Left ventricle myocardium inferior (tissue), 1 donor: ENCODE data around the gene LRRC26. TPM values are rescaled to one million over a fixed set of nuclear protein-coding genes. Genes with fewer than 3 reads are reported as not detected.

Experiments used
- DNase-seq: peaks from one replicate; pipeline ENCODE4 v3.0.0-alpha.2; 2020
- H3K27ac ChIP-seq: fragments of 200-600 bp; replicated peaks from 2 replicates; pipeline ENCODE4 v1.8.0; 2021
- H3K27me3 ChIP-seq: fragments of 200-600 bp; 2 replicates; pipeline ENCODE4 v1.8.0; 2021; ENCODE audit warnings: low read depth
- H3K36me3 ChIP-seq: fragments of 200-600 bp; 2 replicates; pipeline ENCODE4 v1.8.0; 2021
- H3K4me1 ChIP-seq: fragments of 200-600 bp; 2 replicates; pipeline ENCODE4 v1.8.0; 2021
- H3K4me3 ChIP-seq: fragments of 200-600 bp; 2 replicates; pipeline ENCODE4 v1.8.0; 2021; ENCODE audit warnings: mild to moderate bottlenecking, moderate library complexity
- H3K9me3 ChIP-seq: fragments of 200-600 bp; replicated peaks from 2 replicates; pipeline ENCODE4 v1.8.0; 2021
- CTCF ChIP-seq: fragments of 200-600 bp; IDR thresholded peaks from 2 replicates; pipeline ENCODE4 v1.8.0; 2021; ENCODE audit warnings: antibody characterized with exemption, mild to moderate bottlenecking, borderline replicate concordance
- intact Hi-C: fragments of 100-400 bp; cut with micrococcal nuclease; formaldehyde crosslinking; loops from one replicate; pipeline ENCODE4 v1.11.0; 2022
- total RNA-seq: library from RNA; stranded (reverse); fragmentation: NEBNext Ultra II Directional; extraction: Animal tissue kit (Norgen Biotek cat#: 25700); gene quantifications from one replicate; pipeline ENCODE4 v1.2.1, GENCODE V29; 2021
- donor health status: DM: no; HTN: yes; CAD: no; lungs with severe emphysema.

LRRC26 gene
- total RNA-seq, 1 donor from 2014 or later: not detected

GRCh38 chr9:137211532-137211931 lies 41.7 kb upstream of the LRRC26 start:
- Histone ChIP-seq H3K27me3 (no peaks in the 10 kb centered on the region), H3K36me3 (peaks cover 13% of the 10 kb centered on the region), H3K27ac (no peak overlapping the region), H3K4me3 (no peak overlapping the region), H3K9me3 (no peaks in the 10 kb centered on the region), H3K4me1 (peaks cover 7% of the 10 kb centered on the region)
- intact Hi-C loops: no loop called here
- no peak for DNase-seq
- TF ChIP-seq CTCF: no peak

GRCh38 chr9:137206602-137207001 lies 36.8 kb upstream of the LRRC26 start:
- no peak for TF ChIP-seq CTCF
- Histone ChIP-seq H3K4me1 (peaks cover 53% of the 10 kb centered on the region), H3K4me3 (peak overlapping the region; percentile 91), H3K27ac (no peak overlapping the region), H3K9me3 (no peaks in the 10 kb centered on the region), H3K36me3 (no peaks in the 10 kb centered on the region), H3K27me3 (no peaks in the 10 kb centered on the region)
- intact Hi-C loops: no loop called here
- DNase-seq: no peak

- H3K36me3 ChIP-seq: no peaks in the 10 kb centered on the region
- intact Hi-C loops: no loop called here
- peak within 1 kb of the TSS; percentile 91 for H3K4me3 ChIP-seq
- H3K27me3 ChIP-seq: no peaks in the 10 kb centered on the region
- H3K4me1 ChIP-seq: peaks cover 61% of the 10 kb centered on the region
- peak; percentile 91 for DNase-seq
- TF ChIP-seq CTCF: no peak
- no peaks in the 10 kb centered on the region for H3K9me3 ChIP-seq
- peak within 1 kb of the TSS; percentile 94 for H3K27ac ChIP-seq
These were observed 35.5 kb upstream of the LRRC26 start, which contains the start of the genes NDOR1 and TMEM203 for GRCh38 chr9:137205126-137206069. Gene NDOR1, plus strand, starts transcription at chr9:137205700. Its CDS starts 78 bp downstream, at chr9:137205778. Gene TMEM203, minus strand, starts transcription at chr9:137205648. Its CDS starts 234 bp downstream, at chr9:137205414.

GRCh38 chr9:137204731-137205125 lies 34.9 kb upstream of the LRRC26 start:
- TF ChIP-seq CTCF: no peak
- H3K4me3 ChIP-seq: peak overlapping the region; percentile 91
- H3K4me1 ChIP-seq: peaks cover 63% of the 10 kb centered on the region
- no peaks in the 10 kb centered on the region for H3K9me3 ChIP-seq
- no peaks in the 10 kb centered on the region for H3K36me3 ChIP-seq
- H3K27me3 ChIP-seq: no peaks in the 10 kb centered on the region
- intact Hi-C loops: no loop called here
- DNase-seq: no peak
- peak overlapping the region; percentile 94 for H3K27ac ChIP-seq

GRCh38 chr9:137202966-137203365 lies 33.1 kb upstream of the LRRC26 start:
- Histone ChIP-seq H3K9me3 (no peaks in the 10 kb centered on the region), H3K27ac (no peak overlapping the region), H3K4me1 (peaks cover 80% of the 10 kb centered on the region), H3K4me3 (peak overlapping the region; percentile 91), H3K36me3 (no peaks in the 10 kb centered on the region), H3K27me3 (no peaks in the 10 kb centered on the region)
- no peak for DNase-seq
- TF ChIP-seq CTCF: no peak
- intact Hi-C loops: no loop called here
